KG1 (cell line): ENCODE data around the gene EYS.

Source experiments
- DNase-seq: peaks from one replicate; lab custom pipeline; 2025; lab: John Stamatoyannopoulos, UW

EYS gene

GRCh38 chr6:64238071-64238470 lies 1469.0 kb downstream of the EYS start:
- no peak for DNase-seq

DNA sequence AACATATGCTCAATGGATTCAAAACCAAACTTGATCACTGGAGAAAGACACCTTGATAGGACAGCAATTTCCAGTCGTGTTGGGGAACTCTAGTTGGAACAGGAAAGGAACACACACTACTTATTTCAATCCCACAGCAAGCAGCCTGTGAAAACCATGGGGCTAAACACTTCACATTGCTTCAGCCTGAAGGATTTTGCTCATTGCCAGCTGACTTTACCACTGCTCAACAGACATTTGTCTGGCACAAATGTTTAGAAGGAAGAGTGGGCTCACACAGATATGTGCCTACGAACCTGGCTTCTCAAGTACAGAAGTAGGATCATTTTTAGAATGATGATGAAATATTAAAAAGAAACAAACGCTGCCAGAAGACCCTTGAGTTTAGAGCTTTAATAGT lies 1473.3 kb downstream of the EYS start:
- no peak for DNase-seq

- no peak for DNase-seq
Measured at GRCh38 chr6:64231928-64232327, 1475.1 kb downstream of the EYS start.

DNA sequence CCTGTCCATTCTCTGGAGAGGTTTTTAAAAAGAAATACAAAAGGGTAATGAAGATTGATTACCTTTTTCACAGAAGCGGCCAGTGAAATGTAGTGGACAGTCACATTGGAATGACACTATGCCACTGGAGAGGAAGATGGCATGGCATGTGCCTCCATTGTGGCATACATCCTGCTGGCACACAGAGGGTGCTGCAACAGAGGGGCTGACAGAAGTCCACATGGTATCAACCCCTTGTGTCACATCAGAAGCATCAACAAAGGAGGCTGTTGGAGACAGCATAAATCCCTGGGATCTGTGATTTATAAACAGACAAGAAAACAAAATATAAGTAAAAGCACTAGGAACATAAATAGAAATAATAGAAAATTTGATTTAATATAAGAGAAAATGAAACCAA lies 1476.5 kb downstream of the EYS start:
- DNase-seq = no peak

GRCh38 chr6:64227863-64228262 lies 1479.2 kb downstream of the EYS start:
- DNase-seq = no peak

- no peak for DNase-seq
Measured at GRCh38 chr6:64225503-64225902, 1481.5 kb downstream of the EYS start.

DNA sequence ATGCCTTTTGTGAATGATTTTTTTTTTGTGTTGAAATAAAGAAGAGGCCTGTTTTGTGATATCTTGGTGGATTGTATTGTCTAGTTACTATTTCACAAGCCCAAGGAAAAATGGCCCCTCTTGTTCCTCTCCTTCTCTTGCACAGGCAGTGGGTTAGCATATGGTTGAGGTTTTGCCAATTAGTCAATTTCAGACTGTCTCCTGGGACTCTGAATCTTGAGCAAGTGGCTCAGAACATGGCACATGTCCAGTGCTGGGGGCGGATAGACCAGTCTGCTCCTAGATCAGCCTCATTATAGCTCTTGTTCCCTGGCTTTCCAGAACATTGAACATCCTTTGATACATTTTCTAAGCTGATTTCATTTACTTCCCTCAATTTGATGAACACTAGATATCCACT lies 1482.2 kb downstream of the EYS start:
- no peak for DNase-seq

GRCh38 chr6:64221776-64222175 lies 1485.2 kb downstream of the EYS start:
- DNase-seq = no peak

- DNase-seq = no peak
Measured at GRCh38 chr6:64220801-64221200, 1486.2 kb downstream of the EYS start.

DNA sequence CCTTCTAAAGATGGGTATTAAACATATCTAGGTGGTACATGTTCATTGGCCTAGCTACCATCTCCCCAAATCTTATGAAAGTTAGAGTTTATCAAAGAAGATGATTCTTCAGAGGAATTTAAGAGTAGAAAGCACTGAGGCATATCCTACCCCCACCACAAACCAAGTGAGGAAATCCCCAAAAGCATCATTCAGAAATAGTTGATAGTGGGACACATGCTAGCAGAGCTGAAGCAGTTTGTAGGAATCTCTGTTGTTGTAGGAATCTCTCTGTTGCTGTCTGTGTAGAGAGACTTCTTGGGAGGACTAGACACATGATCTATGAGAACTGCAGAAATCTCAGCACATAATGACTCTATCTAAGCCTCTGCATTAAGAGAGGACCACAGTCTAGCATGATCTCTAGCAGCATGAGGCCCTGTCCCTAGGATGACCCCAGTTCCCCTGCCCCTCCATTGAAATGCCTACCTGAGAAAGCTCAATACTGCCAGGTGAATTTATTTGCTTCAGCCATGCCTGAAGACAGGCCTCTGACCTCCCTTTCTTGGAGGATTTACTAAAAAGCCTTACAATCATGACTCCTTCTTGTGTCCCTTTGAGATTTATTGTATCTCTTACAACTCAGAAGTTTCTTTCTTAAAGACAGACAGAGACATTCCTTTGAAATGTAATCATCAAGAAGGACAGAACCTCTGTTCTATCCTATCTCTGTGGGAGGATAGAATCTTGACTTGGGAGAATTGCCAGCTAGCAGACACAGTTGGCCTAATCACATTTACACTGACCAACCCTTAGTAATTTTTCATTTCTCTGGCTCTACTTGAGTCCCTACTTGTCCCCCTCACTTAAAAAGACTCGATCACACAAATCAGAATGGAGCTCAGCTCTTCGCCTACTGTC lies 1489.1 kb downstream of the EYS start:
- no peak for DNase-seq

DNA sequence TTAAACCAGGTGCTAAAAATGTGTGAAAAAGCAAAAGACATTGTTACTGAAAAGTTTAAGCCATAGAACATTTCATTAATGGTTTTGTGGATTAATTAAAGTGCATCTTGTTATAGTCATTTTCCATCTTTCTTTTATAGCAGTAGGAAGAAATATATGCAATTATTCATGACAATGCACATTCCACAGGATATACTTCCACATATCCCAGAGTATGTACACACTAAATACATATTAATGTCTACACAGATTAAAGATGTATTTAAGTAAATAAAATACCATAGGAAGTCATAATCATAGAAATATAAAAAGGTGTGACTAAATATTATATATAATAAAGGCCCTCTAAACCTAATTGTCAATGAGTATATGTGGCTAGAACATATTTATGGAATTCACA lies 1492.7 kb downstream of the EYS start:
- DNase-seq = no peak

GRCh38 chr6:64213697-64214096 lies 1493.3 kb downstream of the EYS start:
- no peak for DNase-seq

DNA sequence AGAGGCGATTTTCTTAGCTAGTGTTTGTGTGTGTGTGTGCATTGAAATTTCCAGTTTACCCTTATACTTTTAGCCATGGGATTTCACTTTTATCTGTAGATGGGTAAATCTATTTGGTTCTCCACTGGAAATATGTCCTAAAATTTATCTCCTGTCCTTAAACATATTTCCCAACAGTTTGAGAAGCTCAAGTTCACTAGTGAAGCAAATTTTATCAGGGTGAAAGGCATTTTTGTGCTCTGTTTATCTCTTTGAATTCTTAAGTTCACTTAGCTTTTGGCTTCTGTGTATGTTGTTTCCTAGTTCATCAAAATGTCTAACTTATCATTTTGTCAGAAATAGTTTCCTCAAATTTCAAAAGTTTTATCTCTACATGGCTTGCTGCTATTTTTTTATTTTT lies 1509.8 kb downstream of the EYS start:
- no peak for DNase-seq

DNA sequence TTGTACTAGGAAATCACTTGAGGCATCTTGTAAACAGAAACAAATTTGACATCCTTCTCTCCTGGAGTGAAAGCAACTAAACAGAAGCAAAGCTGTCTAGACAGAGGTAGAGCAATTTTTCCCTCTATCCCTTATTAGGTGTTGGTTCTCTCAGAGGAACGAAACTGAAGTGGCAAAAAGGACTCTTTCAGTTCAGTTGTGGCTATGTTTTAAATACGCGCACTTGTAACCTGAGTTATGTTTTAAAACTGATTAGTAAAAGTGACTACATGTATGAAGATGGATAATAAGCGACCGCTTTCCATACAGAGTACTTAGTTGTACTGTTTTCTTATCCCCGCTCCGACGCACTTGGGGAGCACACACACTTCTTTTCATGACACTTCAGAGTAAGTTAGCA lies 1520.4 kb downstream of the EYS start:
- DNase-seq = no peak

DNA sequence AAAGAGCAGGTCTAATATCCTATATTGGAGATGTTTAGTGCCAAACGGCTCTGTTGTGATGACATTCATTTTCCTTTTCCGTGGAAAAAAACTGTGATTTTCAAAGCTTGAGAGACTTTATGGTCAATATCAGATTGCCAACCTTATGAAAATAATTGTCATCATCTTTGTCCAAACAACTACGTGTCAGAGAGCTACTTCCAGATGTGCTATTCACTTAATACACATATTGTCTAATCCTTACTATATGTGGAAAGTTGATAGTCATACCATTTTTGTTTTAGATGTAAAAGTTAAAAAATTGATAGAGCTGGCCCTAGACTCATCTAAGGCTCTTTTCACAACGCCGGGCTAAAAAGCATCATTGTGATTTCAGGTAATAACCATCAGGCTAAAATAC lies 1521.4 kb downstream of the EYS start:
- no peak for DNase-seq

GRCh38 chr6:64175296-64175695 lies 1531.7 kb downstream of the EYS start:
- no peak for DNase-seq

- no peak for DNase-seq
Measured at GRCh38 chr6:64170316-64170715, 1536.7 kb downstream of the EYS start.

DNA sequence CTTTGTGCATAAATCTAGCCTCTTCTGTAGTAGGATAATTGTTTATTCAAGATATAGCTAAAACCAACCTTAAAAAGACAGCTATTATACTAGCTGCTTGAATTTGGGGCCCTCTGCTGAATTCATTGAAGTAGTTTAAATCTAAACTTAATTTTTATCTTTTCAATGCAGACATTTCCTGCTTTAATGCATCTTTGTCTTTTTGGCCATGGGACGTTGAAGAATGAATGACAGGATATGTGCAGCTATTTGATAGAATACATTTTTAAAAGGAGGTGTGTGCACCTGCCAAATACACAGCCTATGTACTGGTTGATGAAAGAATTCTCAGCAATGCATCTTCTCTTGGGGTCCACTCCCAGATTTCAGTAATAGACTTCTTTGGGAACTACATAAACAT lies 1546.5 kb downstream of the EYS start:
- DNase-seq = no peak

- no peak for DNase-seq
Measured at GRCh38 chr6:64155063-64155462, 1552.0 kb downstream of the EYS start.

DNA sequence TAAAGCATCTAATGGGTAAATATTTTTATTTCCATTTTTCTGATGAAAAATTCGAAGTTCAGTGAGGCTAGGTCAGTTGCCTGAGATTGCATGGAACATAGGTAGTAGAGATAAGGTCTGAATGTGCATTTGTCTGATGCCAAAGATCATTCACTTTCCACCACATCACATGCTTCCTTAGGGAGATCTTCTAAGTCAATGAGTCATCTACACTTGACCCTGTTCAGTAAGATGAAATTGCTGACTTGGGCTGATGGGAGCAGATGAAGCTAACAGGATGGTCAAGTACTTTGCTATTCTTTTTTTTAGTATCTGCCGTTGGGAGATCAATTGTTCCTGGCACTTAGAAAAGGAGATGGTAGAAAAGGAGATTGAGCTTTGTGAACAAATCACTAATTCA lies 1560.2 kb downstream of the EYS start:
- no peak for DNase-seq

DNA sequence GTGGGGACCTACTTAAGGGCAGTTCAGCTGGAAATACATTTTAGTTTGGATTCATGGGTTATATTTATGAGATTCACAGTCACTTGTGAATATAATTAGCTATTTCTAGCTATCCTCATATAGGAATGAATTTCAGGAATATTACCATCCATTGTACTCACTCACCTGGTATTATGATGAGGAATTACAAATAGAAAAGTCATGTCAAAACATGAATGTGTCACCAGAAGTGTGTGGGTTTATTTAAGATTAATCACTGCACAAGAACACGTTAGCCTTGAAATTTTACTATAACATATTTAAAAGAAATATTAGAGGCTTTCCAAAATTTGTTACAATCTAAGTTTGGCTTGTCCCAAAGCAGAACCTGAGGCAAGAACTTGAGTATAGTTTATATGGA lies 1560.9 kb downstream of the EYS start:
- DNase-seq = no peak

- DNase-seq = no peak
Measured at GRCh38 chr6:64145658-64146057, 1561.4 kb downstream of the EYS start.

- DNase-seq = no peak
Measured at GRCh38 chr6:64143101-64143500, 1563.9 kb downstream of the EYS start.

DNA sequence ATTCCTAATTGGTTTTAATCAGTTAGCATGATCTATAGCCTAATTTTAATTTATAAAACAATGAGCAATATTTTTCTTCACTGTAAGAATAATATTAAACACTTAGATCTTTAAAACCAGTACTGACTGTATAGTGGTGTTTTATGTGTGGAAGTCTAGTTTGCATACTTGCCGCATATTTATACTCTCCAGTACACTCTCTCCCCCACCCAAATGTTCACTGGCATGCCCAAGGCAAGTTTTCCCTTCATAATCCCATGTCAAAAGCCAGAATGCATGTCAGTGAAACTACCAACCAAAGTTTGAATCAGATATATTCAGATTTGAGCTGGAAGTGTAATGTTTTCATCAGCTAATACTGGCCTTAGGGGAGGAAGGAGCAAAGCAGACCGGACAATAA lies 1565.3 kb downstream of the EYS start:
- no peak for DNase-seq
